ENCODE data around the gene WNT9B. TPM values are rescaled to one million over a fixed set of nuclear protein-coding genes. Genes with fewer than 3 reads are reported as not detected.
A peak's percentile ranks its signal among the peaks of the same experiment; 100 is the strongest.

The WNT9B gene
- total and polyA plus RNA-seq, 2 of the 13 experiments (the other 11 are each of a cell fraction or from before 2014, with no cell fraction given), result not detected

DNA sequence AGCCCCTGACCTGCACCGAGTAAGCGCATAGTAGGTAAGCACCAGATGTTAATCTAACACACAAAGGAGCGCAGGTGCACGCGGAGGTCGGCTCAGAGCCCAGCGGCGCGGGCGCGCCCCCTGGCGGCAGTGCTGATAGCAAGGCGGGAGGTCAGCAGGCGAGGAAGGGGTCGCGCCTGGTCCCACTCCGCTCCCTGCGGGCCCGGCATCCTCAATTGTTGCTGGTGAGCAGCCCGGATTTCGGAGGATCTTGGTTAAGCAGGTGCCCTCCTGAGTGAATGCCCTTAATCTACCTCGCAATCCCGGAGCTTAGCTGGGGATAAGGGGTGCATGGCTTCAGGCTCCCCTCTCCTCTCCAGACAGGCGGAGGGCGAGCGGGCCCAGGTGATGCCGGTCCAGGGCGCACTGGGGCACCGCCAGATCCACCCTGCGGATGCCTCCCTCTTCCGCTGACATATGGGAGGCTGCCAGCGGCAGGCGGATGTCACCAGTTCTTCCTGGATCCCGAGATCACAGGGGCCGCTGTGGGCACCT, 28.9 kb upstream of the WNT9B start (continued):
- TF ChIP-seq, protein P1, sequence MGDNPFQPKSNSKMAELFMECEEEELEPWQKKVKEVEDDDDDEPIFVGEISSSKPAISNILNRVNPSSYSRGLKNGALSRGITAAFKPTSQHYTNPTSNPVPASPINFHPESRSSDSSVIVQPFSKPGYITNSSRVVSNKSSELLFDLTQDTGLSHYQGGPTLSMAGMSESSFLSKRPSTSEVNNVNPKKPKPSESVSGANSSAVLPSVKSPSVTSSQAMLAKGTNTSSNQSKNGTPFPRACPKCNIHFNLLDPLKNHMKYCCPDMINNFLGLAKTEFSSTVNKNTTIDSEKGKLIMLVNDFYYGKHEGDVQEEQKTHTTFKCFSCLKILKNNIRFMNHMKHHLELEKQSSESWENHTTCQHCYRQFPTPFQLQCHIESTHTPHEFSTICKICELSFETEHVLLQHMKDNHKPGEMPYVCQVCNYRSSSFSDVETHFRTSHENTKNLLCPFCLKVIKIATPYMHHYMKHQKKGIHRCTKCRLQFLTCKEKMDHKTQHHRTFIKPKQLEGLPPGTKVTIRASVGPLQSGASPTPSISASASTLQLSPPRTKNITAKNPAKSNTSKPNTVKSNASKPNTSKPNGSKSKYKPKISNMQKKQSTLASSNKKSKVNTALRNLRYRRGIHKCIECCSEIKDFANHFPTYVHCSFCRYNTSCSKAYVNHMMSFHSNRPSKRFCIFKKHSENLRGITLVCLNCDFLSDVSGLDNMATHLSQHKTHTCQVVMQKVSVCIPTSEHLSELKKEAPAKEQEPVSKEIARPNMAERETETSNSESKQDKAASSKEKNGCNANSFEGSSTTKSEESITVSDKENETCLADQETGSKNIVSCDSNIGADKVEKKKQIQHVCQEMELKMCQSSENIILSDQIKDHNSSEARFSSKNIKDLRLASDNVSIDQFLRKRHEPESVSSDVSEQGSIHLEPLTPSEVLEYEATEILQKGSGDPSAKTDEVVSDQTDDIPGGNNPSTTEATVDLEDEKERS (CRISPR knock-in tag; IDR thresholded peaks at IDR 0.05), result 0 out of 2 replicates have a peak, but pooled peaks have one; percentile 63
- TF ChIP-seq, protein P2, sequence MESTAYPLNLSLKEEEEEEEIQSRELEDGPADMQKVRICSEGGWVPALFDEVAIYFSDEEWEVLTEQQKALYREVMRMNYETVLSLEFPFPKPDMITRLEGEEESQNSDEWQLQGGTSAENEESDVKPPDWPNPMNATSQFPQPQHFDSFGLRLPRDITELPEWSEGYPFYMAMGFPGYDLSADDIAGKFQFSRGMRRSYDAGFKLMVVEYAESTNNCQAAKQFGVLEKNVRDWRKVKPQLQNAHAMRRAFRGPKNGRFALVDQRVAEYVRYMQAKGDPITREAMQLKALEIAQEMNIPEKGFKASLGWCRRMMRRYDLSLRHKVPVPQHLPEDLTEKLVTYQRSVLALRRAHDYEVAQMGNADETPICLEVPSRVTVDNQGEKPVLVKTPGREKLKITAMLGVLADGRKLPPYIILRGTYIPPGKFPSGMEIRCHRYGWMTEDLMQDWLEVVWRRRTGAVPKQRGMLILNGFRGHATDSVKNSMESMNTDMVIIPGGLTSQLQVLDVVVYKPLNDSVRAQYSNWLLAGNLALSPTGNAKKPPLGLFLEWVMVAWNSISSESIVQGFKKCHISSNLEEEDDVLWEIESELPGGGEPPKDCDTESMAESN (CRISPR knock-in tag; conservative IDR thresholded peaks at IDR 0.05), result no peak
- TF ChIP-seq MYNN (CRISPR knock-in tag; IDR thresholded peaks at IDR 0.05; ENCODE audit: low read depth), result 0 out of 2 replicates have a peak, but pooled peaks have one; percentile 39
- no peak for TF ChIP-seq ZNF879 (CRISPR knock-in tag; IDR thresholded peaks at IDR 0.05)
- TF ChIP-seq KDM2A (CRISPR knock-in tag; IDR thresholded peaks at IDR 0.05; ENCODE audit: borderline replicate concordance, low read depth), result peak; percentile 67
- no peak for TF ChIP-seq ZNF562 (CRISPR knock-in tag; IDR thresholded peaks at IDR 0.05; ENCODE audit: borderline replicate concordance)
- 0 out of 2 replicates have a peak, but pooled peaks have one; percentile 25 for TF ChIP-seq NR2F6 (IDR thresholded peaks at IDR 0.05)
- TF ChIP-seq NR2F6 (CRISPR knock-in tag; IDR thresholded peaks at IDR 0.05), result no peak; the same call in 1 of the 2 replicates
- TF ChIP-seq HIVEP1 (CRISPR knock-in tag; IDR thresholded peaks at IDR 0.05), result 0 out of 2 replicates have a peak, but pooled peaks have one; percentile 13
- TF ChIP-seq ZZZ3 (CRISPR knock-in tag; IDR thresholded peaks at IDR 0.05; ENCODE audit: borderline replicate concordance), result no peak
- no peak for TF ChIP-seq ZNF720 (CRISPR knock-in tag; IDR thresholded peaks at IDR 0.05)
- TF ChIP-seq, protein P3, sequence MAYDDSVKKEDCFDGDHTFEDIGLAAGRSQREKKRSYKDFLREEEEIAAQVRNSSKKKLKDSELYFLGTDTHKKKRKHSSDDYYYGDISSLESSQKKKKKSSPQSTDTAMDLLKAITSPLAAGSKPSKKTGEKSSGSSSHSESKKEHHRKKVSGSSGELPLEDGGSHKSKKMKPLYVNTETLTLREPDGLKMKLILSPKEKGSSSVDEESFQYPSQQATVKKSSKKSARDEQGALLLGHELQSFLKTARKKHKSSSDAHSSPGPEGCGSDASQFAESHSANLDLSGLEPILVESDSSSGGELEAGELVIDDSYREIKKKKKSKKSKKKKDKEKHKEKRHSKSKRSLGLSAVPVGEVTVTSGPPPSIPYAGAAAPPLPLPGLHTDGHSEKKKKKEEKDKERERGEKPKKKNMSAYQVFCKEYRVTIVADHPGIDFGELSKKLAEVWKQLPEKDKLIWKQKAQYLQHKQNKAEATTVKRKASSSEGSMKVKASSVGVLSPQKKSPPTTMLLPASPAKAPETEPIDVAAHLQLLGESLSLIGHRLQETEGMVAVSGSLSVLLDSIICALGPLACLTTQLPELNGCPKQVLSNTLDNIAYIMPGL (CRISPR knock-in tag; IDR thresholded peaks at IDR 0.05; ENCODE audit: borderline replicate concordance in 1 of 2, low read depth in 1 of 2), result 0 out of 4 replicates have a peak, but pooled peaks have one; percentile 17 to 26
- TF ChIP-seq, protein P4, sequence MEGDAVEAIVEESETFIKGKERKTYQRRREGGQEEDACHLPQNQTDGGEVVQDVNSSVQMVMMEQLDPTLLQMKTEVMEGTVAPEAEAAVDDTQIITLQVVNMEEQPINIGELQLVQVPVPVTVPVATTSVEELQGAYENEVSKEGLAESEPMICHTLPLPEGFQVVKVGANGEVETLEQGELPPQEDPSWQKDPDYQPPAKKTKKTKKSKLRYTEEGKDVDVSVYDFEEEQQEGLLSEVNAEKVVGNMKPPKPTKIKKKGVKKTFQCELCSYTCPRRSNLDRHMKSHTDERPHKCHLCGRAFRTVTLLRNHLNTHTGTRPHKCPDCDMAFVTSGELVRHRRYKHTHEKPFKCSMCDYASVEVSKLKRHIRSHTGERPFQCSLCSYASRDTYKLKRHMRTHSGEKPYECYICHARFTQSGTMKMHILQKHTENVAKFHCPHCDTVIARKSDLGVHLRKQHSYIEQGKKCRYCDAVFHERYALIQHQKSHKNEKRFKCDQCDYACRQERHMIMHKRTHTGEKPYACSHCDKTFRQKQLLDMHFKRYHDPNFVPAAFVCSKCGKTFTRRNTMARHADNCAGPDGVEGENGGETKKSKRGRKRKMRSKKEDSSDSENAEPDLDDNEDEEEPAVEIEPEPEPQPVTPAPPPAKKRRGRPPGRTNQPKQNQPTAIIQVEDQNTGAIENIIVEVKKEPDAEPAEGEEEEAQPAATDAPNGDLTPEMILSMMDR (CRISPR knock-in tag; IDR thresholded peaks at IDR 0.05), result peak; percentile 89
- TF ChIP-seq PCBP1 (IDR thresholded peaks at IDR 0.05; ENCODE audit: borderline replicate concordance, low read depth, low read length), result no peak
- no peak for TF ChIP-seq RBM22 (optimal IDR thresholded peaks at IDR 0.05; ENCODE audit: low read length)
- peak; percentile 55; the same call in 1 of the 2 replicates for TF ChIP-seq KDM5B (CRISPR knock-in tag; IDR thresholded peaks at IDR 0.05; ENCODE audit: borderline replicate concordance)
- no peak for TF ChIP-seq TEAD3 (CRISPR knock-in tag; optimal IDR thresholded peaks at IDR 0.05; ENCODE audit: borderline replicate concordance)
- TF ChIP-seq ZMYM2 (CRISPR knock-in tag; IDR thresholded peaks at IDR 0.05), result peak; percentile 99
